Measurements from ENCODE around the gene NUDT22.

- TF ChIP-seq GATA2 (IDR thresholded peaks at IDR 0.05; ENCODE audit: low read depth, low read length), result no peak
- TF ChIP-seq GATA3 (IDR thresholded peaks at IDR 0.05; ENCODE audit: low read depth, low read length), result no peak
These were observed 33.6 kb upstream of the NUDT22 start for GRCh38 chr11:64192434-64192833.
